Effector memory CD8-positive, alpha-beta T cell (primary cell): ENCODE measurements around the gene CHEK2.
"Not testable (repeated sequence)": the region's sequence is repeated elsewhere in the genome, so short reads cannot be mapped to it uniquely, and the experiment has no call there.

ENCODE experiments used
- ATAC-seq: fragments of 150-1000 bp; cut with Tn5 transposase; replicated peaks from 2 replicates; pipeline ENCODE4 v1.10.0; 2021; ENCODE audit warnings: mild to moderate bottlenecking, moderate library complexity
- DNase-seq, 3 experiments: peaks; one replicate each; pipeline ENCODE4 v3.0.0; 2021
- H3K27ac Mint-ChIP-seq, 2 donors: one replicate each; pipeline ENCODE4 v1.8.0; 2022; ENCODE audit warnings: mild to moderate bottlenecking in 2 of 2, mixed read lengths in 2 of 2, moderate library complexity in 2 of 2
- H3K27me3 Mint-ChIP-seq, 2 donors: one replicate each; pipeline ENCODE4 v1.8.0; 2022; ENCODE audit warnings: mixed read lengths in 2 of 2
- H3K36me3 Mint-ChIP-seq: one replicate; pipeline ENCODE4 v1.8.0; 2022; ENCODE audit warnings: mild to moderate bottlenecking, moderate library complexity, mixed read lengths; ENCODE audit not compliant: insufficient read depth
- H3K4me1 Mint-ChIP-seq, 2 donors: one replicate each; pipeline ENCODE4 v1.8.0; 2022; ENCODE audit warnings: low read depth in 2 of 2, mixed read lengths in 2 of 2
- H3K4me3 Mint-ChIP-seq, 2 donors: one replicate each; pipeline ENCODE4 v1.8.0; 2022; ENCODE audit warnings: mild to moderate bottlenecking in 2 of 2, mixed read lengths in 2 of 2, moderate library complexity in 2 of 2
- H3K9me3 Mint-ChIP-seq, 2 donors: one replicate each; pipeline ENCODE4 v1.8.0; 2022; ENCODE audit warnings: mixed read lengths in 2 of 2

Gene CHEK2

GRCh38 chr22:28703436-28703835, 38.2 kb downstream of the CHEK2 start:
- no peak for DNase-seq
- no peak overlapping the region for H3K27ac Mint-ChIP-seq
- H3K4me3 Mint-ChIP-seq, result no peak overlapping the region
- no peaks in the 10 kb centered on the region for H3K4me1 Mint-ChIP-seq
- H3K9me3 Mint-ChIP-seq, result no peaks in the 10 kb centered on the region
- H3K36me3 Mint-ChIP-seq, result peaks cover 22% of the 10 kb centered on the region
- ATAC-seq, result no peak
- no peaks in the 10 kb centered on the region for H3K27me3 Mint-ChIP-seq

- DNase-seq, result no peak
- H3K36me3 Mint-ChIP-seq, result peaks cover 22% of the 10 kb centered on the region
- ATAC-seq, result no peak
- H3K9me3 Mint-ChIP-seq, result no peaks in the 10 kb centered on the region
- H3K4me3 Mint-ChIP-seq, result no peak overlapping the region
- no peak overlapping the region for H3K27ac Mint-ChIP-seq
- H3K4me1 Mint-ChIP-seq, result no peaks in the 10 kb centered on the region
- no peaks in the 10 kb centered on the region for H3K27me3 Mint-ChIP-seq
Measured at GRCh38 chr22:28702891-28703290, 38.7 kb downstream of the CHEK2 start.

- H3K36me3 Mint-ChIP-seq, H3K9me3 Mint-ChIP-seq, H3K27me3 Mint-ChIP-seq, ATAC-seq, H3K4me3 Mint-ChIP-seq, H3K4me1 Mint-ChIP-seq, DNase-seq: not testable (repeated sequence)
- H3K27ac Mint-ChIP-seq, result peak overlapping the region in 1 of 2 donors; percentile 13
Measured at GRCh38 chr22:28693041-28693760, 48.4 kb downstream of the CHEK2 start.

GRCh38 chr22:28689796-28690195, 51.8 kb downstream of the CHEK2 start:
- H3K27ac Mint-ChIP-seq, H3K9me3 Mint-ChIP-seq, H3K4me3 Mint-ChIP-seq, ATAC-seq, H3K27me3 Mint-ChIP-seq, DNase-seq, H3K36me3 Mint-ChIP-seq, H3K4me1 Mint-ChIP-seq: not testable (repeated sequence)

- H3K27ac Mint-ChIP-seq, DNase-seq, H3K4me3 Mint-ChIP-seq, H3K36me3 Mint-ChIP-seq, H3K9me3 Mint-ChIP-seq, ATAC-seq: not testable (repeated sequence)
- Mint-ChIP-seq H3K27me3 (peaks cover 19 to 25% of the 10 kb centered on the region in 2 donors), H3K4me1 (peaks cover 7 to 13% of the 10 kb centered on the region in 2 donors)
Measured at GRCh38 chr22:28682966-28683365, 58.7 kb downstream of the CHEK2 start.

GRCh38 chr22:28680813-28681490, 60.7 kb downstream of the CHEK2 start:
- DNase-seq, ATAC-seq: not testable (repeated sequence)
- peak overlapping the region; percentile 86 to 92 for H3K4me3 Mint-ChIP-seq

GRCh38 chr22:28679611-28680287, 61.9 kb downstream of the CHEK2 start, which contains the start of gene TTC28:
Gene TTC28, minus strand, starts transcription at chr22:28679840. Its CDS starts 117 bp downstream, at chr22:28679723.
- Mint-ChIP-seq H3K27ac (peak within 1 kb of the TSS in 1 of 2 donors; percentile 49), H3K4me1 (peaks cover 7 to 13% of the 10 kb centered on the region in 2 donors), H3K4me3 (peak within 1 kb of the TSS; percentile 86 to 92), H3K27me3 (peaks cover 31 to 40% of the 10 kb centered on the region in 2 donors)
- H3K9me3 Mint-ChIP-seq, ATAC-seq, H3K36me3 Mint-ChIP-seq: not testable (repeated sequence)
- peak; percentile 6 to 40 (median 37) for DNase-seq

More at GRCh38 chr22:28680813-28681490, 60.7 kb downstream of the CHEK2 start:
- peak overlapping the region in 1 of 2 donors; percentile 49 for H3K27ac Mint-ChIP-seq
- H3K9me3 Mint-ChIP-seq, H3K36me3 Mint-ChIP-seq: not testable (repeated sequence)
- peaks cover 21 to 28% of the 10 kb centered on the region in 2 donors for H3K27me3 Mint-ChIP-seq
- peaks cover 7 to 11% of the 10 kb centered on the region in 2 donors for H3K4me1 Mint-ChIP-seq

GRCh38 chr22:28678778-28679610, 62.6 kb downstream of the CHEK2 start:
- not testable (repeated sequence) for DNase-seq, H3K9me3 Mint-ChIP-seq, ATAC-seq, H3K27ac Mint-ChIP-seq
- H3K4me3 Mint-ChIP-seq, result peak overlapping the region; percentile 67 to 86
- peaks cover 13 to 17% of the 10 kb centered on the region in 2 donors for H3K4me1 Mint-ChIP-seq
- peaks cover 35 to 47% of the 10 kb centered on the region in 2 donors for H3K27me3 Mint-ChIP-seq
- H3K36me3 Mint-ChIP-seq, result peaks cover 17% of the 10 kb centered on the region

GRCh38 chr22:28678170-28678569, 63.5 kb downstream of the CHEK2 start:
- H3K9me3 Mint-ChIP-seq, ATAC-seq, DNase-seq, H3K27ac Mint-ChIP-seq, H3K4me3 Mint-ChIP-seq: not testable (repeated sequence)
- H3K36me3 Mint-ChIP-seq, result peaks cover 21% of the 10 kb centered on the region
- H3K27me3 Mint-ChIP-seq, result peaks cover 42 to 56% of the 10 kb centered on the region in 2 donors
- H3K4me1 Mint-ChIP-seq, result peaks cover 21 to 22% of the 10 kb centered on the region in 2 donors

GRCh38 chr22:28674121-28674563, 67.5 kb downstream of the CHEK2 start:
- Mint-ChIP-seq H3K9me3 (peaks cover 0 to 2% of the 10 kb centered on the region in 2 donors), H3K36me3 (peaks cover 15% of the 10 kb centered on the region), H3K4me3 (peak overlapping the region; percentile 79 to 84), H3K27me3 (peaks cover 54 to 61% of the 10 kb centered on the region in 2 donors), H3K27ac (peak overlapping the region; percentile 97 to 99), H3K4me1 (peaks cover 21 to 22% of the 10 kb centered on the region in 2 donors)
- DNase-seq (peak; percentile 35 to 48 (median 40)), ATAC-seq (peak; percentile 100)

GRCh38 chr22:28670756-28671155, 70.9 kb downstream of the CHEK2 start:
- H3K4me3 Mint-ChIP-seq, result no peak overlapping the region
- H3K27me3 Mint-ChIP-seq, result peaks cover 41 to 45% of the 10 kb centered on the region in 2 donors
- peaks cover 15% of the 10 kb centered on the region for H3K36me3 Mint-ChIP-seq
- peaks cover 0 to 2% of the 10 kb centered on the region in 2 donors for H3K9me3 Mint-ChIP-seq
- DNase-seq (no peak), ATAC-seq (no peak)
- peaks cover 16 to 19% of the 10 kb centered on the region in 2 donors for H3K4me1 Mint-ChIP-seq
- H3K27ac Mint-ChIP-seq, result no peak overlapping the region

GRCh38 chr22:28670161-28670560, 71.5 kb downstream of the CHEK2 start:
- DNase-seq (no peak), ATAC-seq (no peak)
- peaks cover 15% of the 10 kb centered on the region for H3K36me3 Mint-ChIP-seq
- peaks cover 15 to 19% of the 10 kb centered on the region in 2 donors for H3K4me1 Mint-ChIP-seq
- H3K27ac Mint-ChIP-seq, result no peak overlapping the region
- peaks cover 0 to 2% of the 10 kb centered on the region in 2 donors for H3K9me3 Mint-ChIP-seq
- H3K27me3 Mint-ChIP-seq, result peaks cover 35 to 39% of the 10 kb centered on the region in 2 donors
- no peak overlapping the region for H3K4me3 Mint-ChIP-seq
